ENCODE data around the gene MAPT.
A peak's percentile ranks its signal among the peaks of the same experiment; 100 is the strongest.
"Not testable (repeated sequence)": the region's sequence is repeated elsewhere in the genome, so short reads cannot be mapped to it uniquely, and the experiment has no call there.

Gene MAPT

DNA sequence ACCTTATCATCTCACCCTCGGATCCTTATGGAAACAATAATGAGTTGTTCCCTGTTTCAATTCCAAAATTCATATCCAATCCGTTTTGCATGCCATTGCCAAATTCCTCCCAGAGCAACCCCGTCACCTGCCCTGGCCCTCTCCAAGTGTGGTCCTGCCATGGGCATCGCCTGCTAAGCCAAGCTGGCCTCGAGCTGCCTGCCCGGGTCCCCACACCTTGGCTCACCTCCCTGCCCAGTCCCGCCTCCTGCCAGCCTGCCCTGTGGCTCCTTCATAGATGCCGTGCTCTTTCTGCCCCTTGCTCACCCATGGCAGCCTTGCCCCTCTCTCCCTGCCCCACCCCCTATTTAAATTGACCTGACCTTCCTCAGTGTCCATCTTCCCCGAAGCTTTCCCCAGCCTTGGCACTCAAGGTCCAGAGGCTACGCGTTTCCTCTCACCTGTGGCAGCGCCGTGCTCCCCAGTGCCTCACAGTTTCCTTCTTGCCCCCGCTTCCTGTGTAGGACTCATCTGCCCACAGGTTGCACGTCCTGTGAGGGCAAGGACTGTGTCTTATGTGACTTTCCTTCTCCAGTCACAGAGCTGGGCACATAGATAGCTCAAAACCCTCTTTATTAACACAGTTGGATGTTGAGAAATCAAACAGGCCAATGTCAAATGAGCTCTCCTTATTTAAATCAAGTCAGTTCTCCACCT, 12.7 kb downstream of the MAPT start:
- DNase-seq, result no peak
- H3K4me1 Mint-ChIP-seq, result peaks cover 51% of the 10 kb centered on the region
- H3K4me3 Mint-ChIP-seq, result no peak overlapping the region
- peaks cover 1% of the 10 kb centered on the region for H3K36me3 Mint-ChIP-seq (ENCODE audit: low read depth)
- H3K27ac Mint-ChIP-seq, result peak overlapping the region; percentile 7
- peaks cover 11% of the 10 kb centered on the region for H3K9me3 Mint-ChIP-seq
- TF ChIP-seq, protein P1, sequence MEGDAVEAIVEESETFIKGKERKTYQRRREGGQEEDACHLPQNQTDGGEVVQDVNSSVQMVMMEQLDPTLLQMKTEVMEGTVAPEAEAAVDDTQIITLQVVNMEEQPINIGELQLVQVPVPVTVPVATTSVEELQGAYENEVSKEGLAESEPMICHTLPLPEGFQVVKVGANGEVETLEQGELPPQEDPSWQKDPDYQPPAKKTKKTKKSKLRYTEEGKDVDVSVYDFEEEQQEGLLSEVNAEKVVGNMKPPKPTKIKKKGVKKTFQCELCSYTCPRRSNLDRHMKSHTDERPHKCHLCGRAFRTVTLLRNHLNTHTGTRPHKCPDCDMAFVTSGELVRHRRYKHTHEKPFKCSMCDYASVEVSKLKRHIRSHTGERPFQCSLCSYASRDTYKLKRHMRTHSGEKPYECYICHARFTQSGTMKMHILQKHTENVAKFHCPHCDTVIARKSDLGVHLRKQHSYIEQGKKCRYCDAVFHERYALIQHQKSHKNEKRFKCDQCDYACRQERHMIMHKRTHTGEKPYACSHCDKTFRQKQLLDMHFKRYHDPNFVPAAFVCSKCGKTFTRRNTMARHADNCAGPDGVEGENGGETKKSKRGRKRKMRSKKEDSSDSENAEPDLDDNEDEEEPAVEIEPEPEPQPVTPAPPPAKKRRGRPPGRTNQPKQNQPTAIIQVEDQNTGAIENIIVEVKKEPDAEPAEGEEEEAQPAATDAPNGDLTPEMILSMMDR (IDR thresholded peaks at IDR 0.05), result no peak
- peaks cover 48% of the 10 kb centered on the region for H3K27me3 Mint-ChIP-seq (ENCODE audit: low read depth, poor library complexity)

DNA sequence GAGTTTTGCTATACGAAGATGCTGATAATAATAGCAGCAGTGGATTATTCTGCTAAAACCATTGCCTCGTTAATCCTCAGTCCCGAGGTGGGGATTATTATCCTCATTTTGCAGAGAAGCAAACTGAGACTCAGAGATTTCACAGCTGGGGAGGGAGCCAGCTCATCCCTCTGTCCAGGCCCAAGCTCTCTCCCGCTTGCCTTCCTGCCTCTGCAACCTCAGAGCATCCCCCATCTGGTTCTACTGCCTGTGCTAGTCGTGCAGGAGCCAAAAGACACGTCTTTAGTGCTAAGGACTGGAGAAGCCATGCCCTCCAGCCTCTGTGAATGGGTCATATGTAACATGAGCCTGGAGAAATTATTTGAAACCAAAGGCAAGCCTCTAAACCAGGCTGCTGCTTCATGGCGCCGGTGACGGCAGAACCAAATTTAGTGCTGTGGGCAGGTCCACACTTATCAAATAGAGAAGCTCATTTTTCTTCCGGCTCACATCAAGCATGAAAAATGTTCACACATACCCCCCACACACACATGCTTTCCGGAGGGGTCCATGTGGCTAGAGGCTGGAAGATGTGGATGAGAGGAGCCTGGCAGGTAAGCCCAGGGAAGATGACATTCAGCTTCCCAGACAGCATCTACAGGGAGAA, 13.5 kb downstream of the MAPT start:
- H3K9me3 Mint-ChIP-seq, result peaks cover 18% of the 10 kb centered on the region
- DNase-seq, result peak; percentile 15
- H3K4me3 Mint-ChIP-seq, result peak overlapping the region; percentile 32
- TF ChIP-seq, protein P1 (IDR thresholded peaks at IDR 0.05), result no peak
- H3K36me3 Mint-ChIP-seq (ENCODE audit: low read depth), result peaks cover 6% of the 10 kb centered on the region
- peak overlapping the region; percentile 85 for H3K27ac Mint-ChIP-seq
- H3K27me3 Mint-ChIP-seq (ENCODE audit: low read depth, poor library complexity), result peaks cover 42% of the 10 kb centered on the region
- peaks cover 47% of the 10 kb centered on the region for H3K4me1 Mint-ChIP-seq

DNA sequence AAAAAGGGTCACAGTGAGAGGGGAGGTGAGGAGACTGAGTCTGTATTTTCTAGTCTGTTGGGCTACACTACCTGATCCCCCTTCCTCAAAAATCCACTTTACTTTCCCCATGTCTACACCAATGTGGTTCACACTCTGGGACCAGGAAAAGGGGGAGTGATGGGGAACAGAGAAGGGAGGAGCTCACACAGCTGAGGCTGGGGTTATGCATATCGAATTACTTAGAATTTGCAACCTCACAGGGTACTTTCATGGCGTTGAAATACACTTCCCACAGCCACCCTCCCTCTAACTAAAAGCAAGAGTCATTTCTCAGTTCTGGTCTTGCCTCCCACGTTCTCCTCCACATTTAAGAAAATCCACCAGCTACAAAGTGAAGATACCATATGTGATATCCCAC, 14.1 kb downstream of the MAPT start:
- peaks cover 24% of the 10 kb centered on the region for H3K9me3 Mint-ChIP-seq
- peaks cover 10% of the 10 kb centered on the region for H3K36me3 Mint-ChIP-seq (ENCODE audit: low read depth)
- peaks cover 43% of the 10 kb centered on the region for H3K4me1 Mint-ChIP-seq
- peaks cover 39% of the 10 kb centered on the region for H3K27me3 Mint-ChIP-seq (ENCODE audit: low read depth, poor library complexity)
- H3K4me3 Mint-ChIP-seq, result no peak overlapping the region
- TF ChIP-seq, protein P1 (IDR thresholded peaks at IDR 0.05), result no peak
- no peak for DNase-seq
- H3K27ac Mint-ChIP-seq, result peak overlapping the region; percentile 16

DNA sequence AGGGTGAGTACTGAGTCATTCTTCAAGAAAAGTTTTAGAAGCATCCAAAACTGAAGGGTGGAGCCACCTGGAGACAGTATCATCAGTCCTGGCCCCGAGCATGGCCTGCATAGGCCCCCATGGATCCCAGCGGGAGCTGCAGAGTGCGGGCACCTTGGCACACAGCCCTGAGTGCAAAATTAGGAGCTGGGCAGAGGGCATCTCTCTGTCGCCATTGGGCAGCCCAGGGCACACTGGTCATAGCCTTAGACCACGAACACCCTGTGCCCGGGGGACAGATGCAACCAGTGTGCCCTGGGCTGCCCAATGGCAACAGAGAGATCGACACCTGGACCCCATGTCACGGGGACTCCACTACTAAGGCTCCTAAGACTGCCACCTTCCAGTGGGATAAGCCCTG, 14.6 kb downstream of the MAPT start:
- DNase-seq, result no peak
- H3K4me1 Mint-ChIP-seq, result peaks cover 47% of the 10 kb centered on the region
- no peak overlapping the region for H3K27ac Mint-ChIP-seq
- peaks cover 10% of the 10 kb centered on the region for H3K36me3 Mint-ChIP-seq (ENCODE audit: low read depth)
- TF ChIP-seq, protein P1 (IDR thresholded peaks at IDR 0.05), result no peak
- H3K4me3 Mint-ChIP-seq, result no peak overlapping the region
- H3K27me3 Mint-ChIP-seq (ENCODE audit: low read depth, poor library complexity), result peaks cover 43% of the 10 kb centered on the region
- H3K9me3 Mint-ChIP-seq, result peaks cover 28% of the 10 kb centered on the region

DNA sequence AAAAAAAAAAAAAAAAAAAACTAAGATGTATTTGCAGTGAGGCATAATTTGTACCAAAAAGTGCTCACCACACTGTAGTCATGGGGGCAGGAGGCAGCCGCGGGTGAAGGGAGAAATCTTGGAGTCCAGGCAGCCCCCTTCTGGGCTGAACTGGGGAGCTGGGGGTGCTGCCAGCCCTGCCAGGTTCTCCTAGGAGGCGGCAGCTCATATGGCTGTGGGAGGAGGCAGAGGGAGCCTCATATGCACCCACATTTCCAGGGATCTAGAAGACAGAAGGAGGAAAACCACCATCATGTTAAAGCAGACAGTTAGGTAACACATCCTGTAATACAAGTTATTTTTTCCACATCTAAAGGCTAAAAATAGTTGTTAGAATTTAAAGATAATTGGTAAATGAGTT, 16.3 kb downstream of the MAPT start:
- H3K4me1 Mint-ChIP-seq, result peaks cover 50% of the 10 kb centered on the region
- peaks cover 36% of the 10 kb centered on the region for H3K27me3 Mint-ChIP-seq (ENCODE audit: low read depth, poor library complexity)
- peaks cover 10% of the 10 kb centered on the region for H3K36me3 Mint-ChIP-seq (ENCODE audit: low read depth)
- H3K27ac Mint-ChIP-seq, result no peak overlapping the region
- DNase-seq, result no peak
- H3K9me3 Mint-ChIP-seq, result peaks cover 30% of the 10 kb centered on the region
- H3K4me3 Mint-ChIP-seq, result no peak overlapping the region
- TF ChIP-seq, protein P1 (IDR thresholded peaks at IDR 0.05), result no peak

DNA sequence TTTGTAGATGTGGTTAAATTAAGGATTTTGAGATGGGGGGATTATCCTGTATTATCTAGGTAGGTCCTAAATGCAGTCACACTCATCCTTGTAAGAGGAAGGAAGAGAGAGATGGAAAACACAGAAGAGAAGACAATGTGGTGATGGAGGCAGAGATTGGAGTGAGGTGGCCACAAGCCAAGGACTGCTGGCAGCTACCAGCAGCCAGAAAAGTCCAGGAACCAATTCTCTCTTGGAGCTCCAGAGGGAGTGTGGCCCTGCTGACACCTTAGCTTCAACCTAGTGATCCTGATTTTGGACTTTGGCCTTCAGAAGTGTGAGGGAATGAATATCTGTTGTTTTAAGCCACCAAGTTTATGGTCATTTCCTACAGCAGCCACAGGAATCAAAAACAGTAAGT, 18.0 kb downstream of the MAPT start:
- H3K4me1 Mint-ChIP-seq, result peaks cover 42% of the 10 kb centered on the region
- TF ChIP-seq, protein P1 (IDR thresholded peaks at IDR 0.05), result no peak

DNA sequence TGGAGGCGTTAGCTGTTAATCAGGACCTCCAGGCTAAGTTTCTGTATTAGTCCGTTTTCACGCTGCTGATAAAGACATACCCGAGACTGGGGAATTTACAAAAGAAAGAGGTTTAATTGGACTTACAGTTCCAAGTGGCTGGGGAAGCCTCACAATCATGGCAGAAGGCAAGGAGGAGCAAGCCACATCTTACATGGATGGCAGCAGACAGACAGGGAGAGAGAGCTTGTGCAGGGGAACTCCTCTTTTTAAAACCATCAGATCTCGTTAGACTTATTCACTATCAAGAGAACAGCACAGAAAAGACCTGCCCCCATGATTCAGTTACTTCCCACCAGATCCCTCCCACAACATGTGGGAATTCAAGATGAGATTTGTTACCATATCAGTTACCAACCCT, 18.7 kb downstream of the MAPT start:
- not testable (repeated sequence) for H3K36me3 Mint-ChIP-seq (ENCODE audit: low read depth); DNase-seq; H3K4me3 Mint-ChIP-seq; H3K27ac Mint-ChIP-seq
- Mint-ChIP-seq H3K4me1 (peaks cover 37% of the 10 kb centered on the region), H3K9me3 (peaks cover 30% of the 10 kb centered on the region), H3K27me3 (ENCODE audit: low read depth, poor library complexity) (peaks cover 22% of the 10 kb centered on the region)

More for the DNA sequence above, 18.0 kb downstream of the MAPT start:
- H3K27ac Mint-ChIP-seq, result no peak overlapping the region
- DNase-seq, result no peak
- peaks cover 23% of the 10 kb centered on the region for H3K27me3 Mint-ChIP-seq (ENCODE audit: low read depth, poor library complexity)
- H3K4me3 Mint-ChIP-seq, result no peak overlapping the region
- peaks cover 10% of the 10 kb centered on the region for H3K36me3 Mint-ChIP-seq (ENCODE audit: low read depth)
- H3K9me3 Mint-ChIP-seq, result peaks cover 30% of the 10 kb centered on the region
